HG03442 (cell line): ENCODE results near the gene OR1I1.
A peak's percentile ranks its signal among the peaks of the same experiment; 100 is the strongest.

Experiments
- ATAC-seq: cut with Tn5 transposase; IDR thresholded peaks from one replicate; pipeline ENCODE4 v1.9.1; 2021; ENCODE audit warnings: mild to moderate bottlenecking, moderate library complexity; ENCODE audit not compliant: unreplicated experiment

The OR1I1 gene

GRCh38 chr19:15116856-15117255 is 34.8 kb downstream of the OR1I1 start:
- ATAC-seq, result no peak

DNA sequence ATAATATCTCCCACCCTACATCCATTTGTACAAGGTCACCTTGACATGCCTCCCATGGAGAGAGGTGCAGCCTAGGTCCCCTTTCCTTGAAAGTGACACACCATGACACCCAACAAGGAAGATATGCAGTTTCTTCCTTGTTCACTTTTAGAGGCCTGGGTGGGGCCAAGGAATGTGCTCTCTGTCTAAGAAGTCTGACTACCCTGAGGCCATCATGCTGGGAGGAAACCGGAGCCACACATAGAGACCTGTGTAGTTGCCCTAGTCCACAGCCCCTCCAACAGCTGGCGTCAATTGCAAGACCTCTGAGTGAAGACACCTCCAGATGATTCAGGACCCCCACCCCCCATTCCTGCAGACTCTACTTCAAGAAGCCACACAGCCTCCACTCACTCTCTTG is 36.2 kb downstream of the OR1I1 start:
- ATAC-seq, result no peak

GRCh38 chr19:15118789-15119494 is 36.9 kb downstream of the OR1I1 start:
- ATAC-seq, result no peak

DNA sequence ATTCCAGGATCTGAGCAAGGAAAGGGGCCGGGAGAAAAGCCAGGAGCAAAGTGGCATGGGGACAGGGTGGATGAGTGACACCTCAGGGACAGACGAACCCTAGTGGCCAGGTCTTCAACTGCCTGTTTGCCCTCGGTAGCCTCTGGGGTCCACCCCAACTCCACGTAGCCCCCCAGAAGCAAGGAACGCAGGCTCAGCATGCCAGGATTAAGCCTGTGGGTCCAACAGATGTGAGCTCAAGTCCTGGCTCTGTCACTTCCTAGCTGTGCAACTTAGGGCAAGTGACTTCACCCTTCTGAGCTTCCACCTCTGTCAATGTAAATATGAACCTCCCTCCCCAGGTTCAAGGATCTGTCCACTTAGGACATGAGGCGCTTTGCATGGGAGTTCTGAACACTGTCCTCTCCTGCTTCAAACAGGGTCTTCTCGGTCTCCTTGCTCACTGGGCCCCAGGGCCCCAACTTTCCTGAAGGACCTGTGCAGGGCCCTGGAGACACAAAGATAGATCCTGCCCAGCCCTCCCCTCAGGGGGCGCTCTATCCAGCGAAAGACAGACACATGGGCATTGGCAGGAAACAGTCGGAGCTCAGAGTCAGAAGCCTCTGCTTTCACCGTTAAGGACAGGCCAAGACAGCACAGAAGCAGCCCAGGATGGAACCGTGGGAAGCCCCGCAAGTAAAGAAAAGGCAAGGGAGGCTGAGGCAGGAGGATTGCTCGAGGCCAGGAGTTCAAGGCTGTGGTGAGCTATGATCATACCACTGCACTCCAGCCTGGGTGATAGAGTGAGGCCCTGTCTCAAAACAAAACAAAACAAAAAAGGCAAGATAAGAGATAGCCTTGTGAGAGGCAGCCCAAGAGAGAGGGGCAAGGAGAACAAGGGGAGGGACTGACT is 38.4 kb downstream of the OR1I1 start:
- ATAC-seq, result no peak

GRCh38 chr19:15122331-15123030 is 40.5 kb downstream of the OR1I1 start:
- no peak for ATAC-seq

- no peak for ATAC-seq
These were observed 41.2 kb downstream of the OR1I1 start for GRCh38 chr19:15123031-15123890.

- no peak for ATAC-seq
These were observed 41.9 kb downstream of the OR1I1 start for GRCh38 chr19:15123900-15124299.

GRCh38 chr19:15124572-15125231 is 42.7 kb downstream of the OR1I1 start:
- ATAC-seq, result no peak

GRCh38 chr19:15125232-15126067 is 43.4 kb downstream of the OR1I1 start:
- peak; percentile 86 for ATAC-seq

GRCh38 chr19:15126131-15126910 is 44.3 kb downstream of the OR1I1 start:
- ATAC-seq, result no peak

DNA sequence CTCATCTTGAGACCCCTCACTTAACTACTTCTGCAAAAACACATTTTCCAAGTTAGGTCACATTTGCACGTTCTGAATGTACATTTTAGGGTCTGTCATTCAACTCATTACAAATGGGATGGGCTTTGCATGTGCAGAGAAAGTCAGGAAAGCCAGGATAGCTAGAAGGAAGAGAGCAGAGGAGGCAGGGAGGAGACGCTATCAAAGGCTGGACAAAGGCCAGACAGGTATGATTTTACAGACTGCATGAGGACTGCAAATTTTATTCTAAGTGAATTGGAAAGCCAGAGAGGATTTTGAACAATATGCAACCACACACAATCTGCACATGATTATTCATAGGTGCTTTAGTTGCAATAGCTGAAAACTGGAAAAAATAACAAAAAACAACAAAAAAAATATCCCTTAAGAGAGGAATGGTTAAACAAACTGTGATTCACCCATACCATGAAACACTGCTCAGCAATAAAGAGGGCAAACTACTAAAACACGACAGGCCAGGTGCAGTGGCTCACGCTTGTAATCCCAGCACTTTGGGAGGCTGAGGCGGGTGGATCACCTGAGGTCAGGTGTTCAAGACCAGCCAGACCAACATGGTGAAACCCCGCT is 46.3 kb downstream of the OR1I1 start:
- ATAC-seq, result no peak

DNA sequence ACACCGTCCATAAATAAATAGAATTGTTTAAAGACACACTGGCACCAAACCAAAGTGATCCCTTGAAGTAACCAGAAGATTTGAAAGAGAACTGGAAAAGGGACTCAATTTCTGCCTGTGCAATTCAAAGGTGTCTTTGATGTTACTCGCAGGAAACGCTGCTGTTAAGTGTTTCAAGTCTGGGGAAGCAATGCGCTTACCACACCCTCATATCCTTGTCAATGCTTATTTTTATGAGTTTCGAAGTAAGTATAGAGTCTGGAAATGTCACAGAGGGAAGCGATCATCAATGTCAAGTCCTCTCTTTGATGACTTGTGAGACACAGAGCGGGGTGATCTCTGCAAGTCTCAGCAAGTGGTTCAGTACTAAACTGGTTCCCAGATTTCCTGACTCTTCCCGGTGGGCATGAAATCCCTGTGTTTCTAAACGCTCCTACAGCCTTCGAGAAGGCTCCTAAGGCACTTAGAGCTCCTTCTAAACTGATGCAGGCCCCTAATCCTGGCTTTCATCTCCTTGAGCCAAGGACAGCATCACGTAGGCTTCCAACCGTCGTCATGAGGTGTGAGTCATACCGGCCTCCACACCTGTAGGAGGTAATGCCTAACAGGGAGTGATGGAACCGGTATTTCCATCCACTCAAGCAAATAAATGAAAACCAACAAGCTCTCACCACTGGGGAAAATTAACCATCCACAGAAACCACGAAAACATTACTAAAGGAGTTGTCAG is 48.0 kb downstream of the OR1I1 start:
- ATAC-seq, result no peak

DNA sequence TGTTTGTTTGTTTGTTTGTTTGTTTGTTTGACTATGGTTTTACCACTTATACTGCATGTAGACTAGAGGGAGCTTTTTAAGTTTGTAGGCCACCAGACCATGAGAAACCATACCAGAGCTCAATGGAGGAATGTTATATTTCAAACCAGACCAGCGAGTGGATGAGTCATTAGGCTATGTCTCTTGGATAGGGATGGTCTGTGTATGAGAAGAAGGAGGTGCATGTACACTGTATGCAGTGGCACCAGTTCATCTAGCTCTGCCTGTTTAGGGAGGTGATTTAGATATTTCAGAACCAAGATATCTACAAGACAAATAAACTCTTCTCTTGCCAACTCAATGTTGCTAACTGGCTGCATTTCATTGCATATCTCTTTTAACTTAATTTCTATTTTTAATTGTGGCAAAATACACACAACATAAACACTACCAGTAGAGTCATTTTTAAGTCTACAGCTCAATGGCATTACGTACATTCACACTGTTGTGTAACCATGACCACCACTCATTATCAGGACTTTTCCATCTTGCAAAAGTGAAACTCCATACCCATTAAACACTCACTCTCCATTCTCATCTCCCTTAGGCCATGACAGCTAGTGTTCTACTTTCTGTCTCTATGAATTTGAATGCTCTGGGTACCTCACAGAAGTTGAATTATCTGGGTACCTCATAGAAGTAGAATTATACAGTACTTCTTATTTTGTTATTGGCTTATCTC is 54.4 kb downstream of the OR1I1 start:
- no peak for ATAC-seq

DNA sequence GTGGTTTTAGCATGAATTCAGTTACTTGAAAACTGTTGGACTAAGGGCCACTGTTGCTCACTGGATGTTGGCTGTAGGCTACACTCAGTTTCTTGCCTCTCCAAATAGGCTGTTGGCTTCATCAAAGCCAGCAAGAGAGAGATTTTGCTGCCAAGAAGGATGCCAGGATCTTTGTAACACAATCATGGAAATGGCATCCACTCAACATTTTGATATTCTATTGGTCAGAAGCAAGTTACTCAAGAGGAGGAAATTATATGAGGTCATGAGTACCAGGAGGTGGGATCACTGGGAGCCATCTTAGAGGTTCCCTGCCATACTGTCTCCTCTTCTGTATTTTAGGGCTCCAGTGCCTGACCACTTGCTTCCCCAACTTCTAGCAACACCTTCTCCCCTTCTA is 55.8 kb downstream of the OR1I1 start:
- no peak for ATAC-seq

DNA sequence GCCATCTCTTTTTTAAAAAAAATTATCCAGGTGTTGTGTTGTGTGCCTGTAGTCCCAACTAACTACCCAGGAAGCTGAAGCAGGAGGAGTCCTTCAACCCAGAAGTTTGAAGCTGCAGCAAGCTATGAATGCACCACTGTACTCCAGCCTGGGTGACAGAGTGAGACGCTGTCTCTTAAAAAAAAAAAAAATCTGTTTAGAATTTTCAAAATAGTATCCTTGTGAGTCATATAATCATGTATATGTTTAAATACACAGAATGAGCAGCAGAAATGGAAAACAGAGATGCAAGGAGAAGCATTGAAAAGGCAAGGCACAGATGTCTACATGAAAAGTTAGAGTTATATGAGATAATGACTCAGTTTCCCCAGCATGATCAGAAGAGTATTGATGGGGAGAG is 56.4 kb downstream of the OR1I1 start:
- no peak for ATAC-seq

DNA sequence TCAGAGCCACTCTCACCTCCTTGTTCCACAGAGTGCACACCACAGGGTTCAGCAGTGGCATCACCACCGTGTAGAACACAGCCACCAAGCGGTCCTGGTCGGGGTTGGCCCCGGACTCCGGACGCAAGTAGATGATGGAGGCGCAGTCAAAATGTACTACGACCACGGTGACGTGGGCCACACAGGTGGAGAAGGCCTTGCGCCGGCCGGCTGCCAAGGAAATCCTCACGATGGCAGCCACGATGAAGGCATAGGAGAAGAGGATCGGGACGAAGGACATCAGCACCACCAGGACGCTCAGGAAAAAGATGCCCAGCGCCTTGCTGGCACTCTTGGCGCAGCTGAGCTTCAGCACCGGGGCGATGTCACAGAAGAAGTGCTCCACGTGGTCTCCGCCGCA is 59.1 kb downstream of the OR1I1 start:
- no peak for ATAC-seq

DNA sequence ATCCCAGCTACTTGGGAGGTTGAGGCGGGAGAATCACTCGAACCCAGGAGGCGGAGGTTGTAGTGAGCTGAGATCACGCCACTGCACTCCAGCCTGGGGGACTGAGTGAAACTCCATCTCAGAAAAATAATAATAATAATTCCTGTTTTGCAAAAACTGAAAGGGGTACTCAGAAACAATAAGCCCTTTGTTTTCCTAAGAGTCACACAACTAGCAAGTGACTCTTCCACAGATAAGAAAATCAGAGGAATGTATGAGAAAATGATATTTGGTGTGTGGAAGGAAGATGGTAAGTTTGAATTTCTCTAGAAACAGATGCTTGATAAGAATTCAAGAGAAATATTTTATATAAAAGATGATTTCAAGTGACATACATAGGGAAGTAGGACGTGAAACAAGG is 60.3 kb downstream of the OR1I1 start:
- ATAC-seq, result no peak
